GM12865 (cell line): Measurements from ENCODE around the gene KCNJ6.

Source experiments
- DNase-seq: peaks from one replicate; pipeline ENCODE4 v3.0.0; 2010; ENCODE audit warnings: low read depth
- H3K4me3 ChIP-seq: 2 replicates; pipeline ENCODE4 v1.5.1; 2011; ENCODE audit warnings: mild to moderate bottlenecking, low read depth, low read length, control low read depth
- CTCF ChIP-seq: IDR thresholded peaks from 2 replicates; pipeline ENCODE4 v1.5.1; 2011; ENCODE audit warnings: low read length, control low read depth, low read depth, inconsistent platforms; ENCODE audit not compliant: insufficient read depth; ENCODE audit errors: missing control alignments

Gene KCNJ6

DNA sequence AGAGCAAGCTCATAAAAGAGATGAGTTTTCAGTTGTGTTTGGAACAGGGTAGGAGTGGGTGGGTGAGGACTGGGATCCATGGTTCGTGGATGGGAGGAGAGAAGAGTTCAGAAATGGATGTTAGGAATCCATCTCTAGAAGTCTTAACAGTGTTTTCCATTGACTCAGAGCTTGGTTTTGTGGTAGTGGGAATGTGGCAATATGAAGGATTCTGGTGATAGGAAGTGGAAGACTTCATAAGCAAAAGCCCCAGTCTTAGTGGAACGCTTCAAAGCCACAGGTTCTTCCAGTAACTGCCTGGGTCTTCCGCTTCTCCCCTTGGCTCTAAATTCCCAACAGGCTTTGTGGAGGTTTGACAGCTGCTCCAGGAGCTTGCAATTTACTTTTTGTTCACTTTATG is 167.9 kb downstream of the KCNJ6 start:
- no peak for TF ChIP-seq CTCF

DNA sequence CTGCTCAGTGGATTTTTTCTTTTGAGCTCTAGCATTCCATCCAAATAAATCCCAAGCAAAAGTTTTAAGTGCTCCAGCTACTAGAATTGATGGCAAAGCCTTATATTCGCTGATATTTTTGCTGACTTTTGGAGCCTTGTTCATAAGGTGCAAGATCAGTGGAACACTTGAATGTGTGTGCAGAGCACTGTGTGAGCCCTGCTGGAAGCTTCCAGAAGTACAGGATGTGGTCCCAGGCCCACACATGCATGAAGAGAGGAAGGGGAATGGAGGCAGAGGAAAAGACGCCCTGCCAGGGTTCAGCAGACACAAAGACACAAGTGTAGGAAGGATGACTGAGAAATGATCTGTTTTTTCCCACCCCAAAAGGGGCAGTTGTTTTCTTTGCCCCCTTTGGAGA is 169.4 kb downstream of the KCNJ6 start:
- no peak for TF ChIP-seq CTCF
- no peak overlapping the region for H3K4me3 ChIP-seq
- no peak for DNase-seq

More for the DNA sequence above, 167.9 kb downstream of the KCNJ6 start:
- H3K4me3 ChIP-seq, result no peak overlapping the region
- no peak for DNase-seq

DNA sequence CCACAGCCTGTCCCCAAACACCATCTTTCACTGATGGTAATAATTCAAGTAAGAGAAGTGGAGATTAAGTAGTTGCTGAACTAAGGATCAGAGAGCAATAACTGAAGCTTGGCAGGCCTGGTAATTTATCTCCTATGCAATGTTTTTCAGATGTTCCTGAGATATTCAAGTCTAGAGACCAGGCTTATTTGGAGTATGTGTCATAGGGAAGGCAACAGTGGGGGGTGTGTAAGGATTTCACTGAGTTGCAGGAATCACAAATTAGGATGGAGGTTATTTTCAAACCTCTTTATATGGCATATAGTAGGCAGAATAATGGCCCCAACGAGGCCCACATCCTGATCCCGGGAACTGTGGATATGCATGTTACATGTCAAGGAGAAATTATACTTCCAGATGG is 171.7 kb downstream of the KCNJ6 start:
- no peak for TF ChIP-seq CTCF
- H3K4me3 ChIP-seq, result no peak overlapping the region
- no peak for DNase-seq

GRCh38 chr21:37742532-37742931 is 173.7 kb downstream of the KCNJ6 start:
- H3K4me3 ChIP-seq, result no peak overlapping the region
- TF ChIP-seq CTCF, result no peak
- no peak for DNase-seq

DNA sequence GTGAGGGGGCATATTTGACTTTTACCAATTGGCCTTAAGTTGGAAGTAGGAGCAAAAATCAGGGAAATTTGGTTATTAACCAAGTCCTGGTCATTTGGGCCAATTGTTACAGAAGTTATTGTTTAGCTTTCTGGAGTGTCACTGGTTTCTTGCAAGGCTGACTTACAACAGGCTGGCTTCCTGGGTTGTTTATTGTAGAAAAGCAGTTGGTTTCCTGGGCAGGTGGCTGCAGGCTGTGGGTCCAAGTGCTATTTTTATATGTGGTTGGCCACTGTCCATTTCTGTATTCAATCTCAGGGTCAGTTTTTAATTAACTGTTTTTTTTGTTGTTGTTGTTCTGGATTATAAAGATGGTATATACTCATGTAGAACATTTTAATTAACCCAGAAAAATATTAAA is 174.1 kb downstream of the KCNJ6 start:
- no peak for TF ChIP-seq CTCF
- DNase-seq, result peak; percentile 29
- no peak overlapping the region for H3K4me3 ChIP-seq

GRCh38 chr21:37737996-37738395 is 178.3 kb downstream of the KCNJ6 start:
- no peak for DNase-seq
- no peak overlapping the region for H3K4me3 ChIP-seq
- TF ChIP-seq CTCF, result no peak

- H3K4me3 ChIP-seq, result no peak overlapping the region
- DNase-seq, result no peak
- no peak for TF ChIP-seq CTCF
Observed at GRCh38 chr21:37737507-37737906, 178.8 kb downstream of the KCNJ6 start.
